CD14-positive monocyte (primary cell): Measurements from ENCODE around the gene OTULIN. TPM values are rescaled to one million over a fixed set of nuclear protein-coding genes. Genes with fewer than 3 reads are reported as not detected.

Experiments
- DNase-seq, 3 donors: peaks; one replicate each; pipeline ENCODE4 v3.0.0-alpha.2; 2011 to 2022
- H2AFZ ChIP-seq: 2 replicates; pipeline ENCODE4 v1.6.0; 2012; ENCODE audit warnings: mild to moderate bottlenecking, low read depth, low read length, inconsistent platforms; ENCODE audit not compliant: insufficient read depth, poor library complexity, severe bottlenecking
- H3K27ac ChIP-seq, 2 donors: 1 replicate in 1 of 2; 2 replicates in 1 of 2; pipeline ENCODE4 v1.5.1; 2012 to 2013; ENCODE audit warnings: low read length in 2 of 2, control low read depth in 1 of 2, inconsistent platforms in 1 of 2, low read depth in 1 of 2, mild to moderate bottlenecking in 1 of 2
- H3K27me3 ChIP-seq, 2 donors: one replicate each; pipeline versions ENCODE4 v1.6.0 to v1.6.1; 2011 to 2013; ENCODE audit warnings: low read length in 2 of 2; ENCODE audit not compliant: control insufficient read depth in 2 of 2, insufficient read depth in 2 of 2
- H3K36me3 ChIP-seq, 2 donors: replicated peaks in 1 of 2; 1 replicate in 1 of 2; 2 replicates in 1 of 2; pipeline versions ENCODE4 v1.5.1 to v1.6.1; 2012 to 2013; ENCODE audit warnings: low read length in 2 of 2, control low read depth in 1 of 2, inconsistent platforms in 1 of 2, mild to moderate bottlenecking in 1 of 2; ENCODE audit not compliant: insufficient read depth in 2 of 2, control insufficient read depth in 1 of 2
- H3K4me1 ChIP-seq, 2 donors: 1 replicate in 1 of 2; 2 replicates in 1 of 2; pipeline versions ENCODE4 v1.5.1 to v1.6.1; 2012 to 2013; ENCODE audit warnings: low read length in 2 of 2, control low read depth in 1 of 2, inconsistent platforms in 1 of 2, mild to moderate bottlenecking in 1 of 2, moderate library complexity in 1 of 2; ENCODE audit not compliant: insufficient read depth in 2 of 2, control insufficient read depth in 1 of 2
- H3K4me2 ChIP-seq: replicated peaks from 2 replicates; pipeline ENCODE3; 2012; ENCODE audit warnings: low read length, moderate library complexity, mild to moderate bottlenecking; ENCODE audit not compliant: poor library complexity, severe bottlenecking; ENCODE audit errors: extremely low read depth
- H3K4me3 ChIP-seq, 3 experiments: fragments of 200-600 bp in 1 of 3; sonication (generic) in 1 of 3; replicated peaks in 1 of 3; 1 replicate in 2 of 3; 2 replicates in 1 of 3; pipeline ENCODE4 v1.5.1; 2011 to 2013; ENCODE audit warnings: low read length in 3 of 3, mild to moderate bottlenecking in 3 of 3, control low read depth in 2 of 3, low read depth in 2 of 3, inconsistent platforms in 1 of 3, moderate library complexity in 1 of 3
- H3K79me2 ChIP-seq: 2 replicates; pipeline ENCODE4 v1.6.0; 2012; ENCODE audit warnings: mild to moderate bottlenecking, control low read depth, inconsistent platforms, low read length, moderate library complexity; ENCODE audit not compliant: insufficient read depth
- H3K9ac ChIP-seq: 2 replicates; pipeline ENCODE4 v1.6.0; 2017; ENCODE audit warnings: low read length, mild to moderate bottlenecking; ENCODE audit not compliant: insufficient read depth, poor library complexity, severe bottlenecking
- H3K9me3 ChIP-seq, 2 donors: replicated peaks in 1 of 2; 1 replicate in 1 of 2; 2 replicates in 1 of 2; pipeline versions ENCODE4 v1.5.1 to v1.6.1; 2012 to 2013; ENCODE audit warnings: low read length in 2 of 2, control low read depth in 1 of 2; ENCODE audit not compliant: control insufficient read depth in 1 of 2, insufficient read depth in 1 of 2
- H4K20me1 ChIP-seq: 2 replicates; pipeline ENCODE4 v1.6.0; 2012; ENCODE audit warnings: mild to moderate bottlenecking, low read length, control low read depth, moderate library complexity; ENCODE audit not compliant: insufficient read depth
- H3K27ac Mint-ChIP-seq, 7 donors: one replicate each; pipeline ENCODE4 v1.8.0; 2020; ENCODE audit warnings: mild to moderate bottlenecking in 7 of 7, mixed read lengths in 7 of 7, moderate library complexity in 6 of 7, inconsistent platforms in 2 of 7
- H3K27me3 Mint-ChIP-seq, 3 donors: one replicate each; pipeline ENCODE4 v1.8.0; 2021 to 2022; ENCODE audit warnings: low read depth in 3 of 3, mild to moderate bottlenecking in 3 of 3, mixed read lengths in 3 of 3, moderate library complexity in 3 of 3, inconsistent platforms in 1 of 3
- H3K36me3 Mint-ChIP-seq, 2 donors: one replicate each; pipeline ENCODE4 v1.8.0; 2020; ENCODE audit warnings: mixed read lengths in 2 of 2, inconsistent platforms in 1 of 2, mild to moderate bottlenecking in 1 of 2
- H3K4me1 Mint-ChIP-seq: one replicate; pipeline ENCODE4 v1.8.0; 2020; ENCODE audit warnings: mild to moderate bottlenecking, mixed read lengths
- H3K4me3 Mint-ChIP-seq, 2 donors: one replicate each; pipeline ENCODE4 v1.8.0; 2020; ENCODE audit warnings: mild to moderate bottlenecking in 2 of 2, mixed read lengths in 2 of 2, moderate library complexity in 1 of 2
- H3K9me3 Mint-ChIP-seq, 7 donors: one replicate each; pipeline ENCODE4 v1.8.0; 2020 to 2022; ENCODE audit warnings: mixed read lengths in 7 of 7, mild to moderate bottlenecking in 6 of 7, moderate library complexity in 6 of 7, inconsistent platforms in 2 of 7
- WGBS: methylation state at CpG from one replicate; pipeline ENCODE4 v1.1.5; 2013; ENCODE audit warnings: missing lambda C conversion rate; ENCODE audit not compliant: insufficient coverage; 5-methylcytosine and 5-hydroxymethylcytosine counted together
- intact Hi-C, 2 donors: fragments of 100-400 bp; cut with micrococcal nuclease; formaldehyde crosslinking; loops; one replicate each; pipeline versions ENCODE4 v1.15.0 to v1.15.1; 2023
- polyA plus RNA-seq, 3 donors: library from polyadenylated mRNA; depleted of rRNA in 1 of 3; unstranded in 2 of 3; stranded (reverse) in 1 of 3; fragments of 300-500 nt in 2 of 3; fragments of >200 nt in 1 of 3; fragmentation: Illumina TruSeq in 2 of 3; gene quantifications; 1 replicate in 2 of 3; 2 replicates in 1 of 3; pipeline ENCODE4 v1.2.3, GENCODE V29; 2012 to 2021
- TF ChIP-seq, protein P1 (sequence below): fragments of 200-600 bp; IDR thresholded peaks from one replicate; pipeline ENCODE4 v1.8.0; 2022; ENCODE audit warnings: antibody characterized with exemption, mild to moderate bottlenecking

OTULIN gene
- polyA plus RNA-seq, 3 donors: 13.7 to 14.2 (median 14.0) TPM

- intact Hi-C loops: no loop called here
- H3K36me3 ChIP-seq: no peaks in the 10 kb centered on the region
- H3K27ac Mint-ChIP-seq: peak overlapping the region in 1 of 7 donors; percentile 10
Observed at GRCh38 chr5:14730881-14731280, 66.4 kb downstream of the OTULIN start.

GRCh38 chr5:14732991-14733390 lies 68.5 kb downstream of the OTULIN start:
- Mint-ChIP-seq H3K36me3 (peaks cover 4 to 13% of the 10 kb centered on the region in 2 donors), H3K4me1 (peaks cover 14% of the 10 kb centered on the region)

More at GRCh38 chr5:14730881-14731280, 66.4 kb downstream of the OTULIN start:
- H3K4me3 Mint-ChIP-seq: no peak overlapping the region
- peaks cover 0 to 2% (median 0%) of the 10 kb centered on the region in 3 donors for H3K27me3 Mint-ChIP-seq
- peaks cover 2 to 13% of the 10 kb centered on the region in 2 donors for H3K36me3 Mint-ChIP-seq
- no peaks in the 10 kb centered on the region for H4K20me1 ChIP-seq
- no peaks in the 10 kb centered on the region for H3K9me3 Mint-ChIP-seq
- H2AFZ ChIP-seq: no peak overlapping the region
- H3K79me2 ChIP-seq: no peaks in the 10 kb centered on the region
- peaks cover 7% of the 10 kb centered on the region for H3K4me1 Mint-ChIP-seq
- H3K27me3 ChIP-seq: no peaks in the 10 kb centered on the region
- H3K4me1 ChIP-seq: peaks cover 0 to under 1% of the 10 kb centered on the region in 2 donors
- no peak overlapping the region for H3K4me3 ChIP-seq
- H3K9me3 ChIP-seq: no peaks in the 10 kb centered on the region
- no peak overlapping the region for H3K4me2 ChIP-seq
- WGBS: 82% methylated on average over 15 of the region's 15 CpGs
- TF ChIP-seq, protein P1, sequence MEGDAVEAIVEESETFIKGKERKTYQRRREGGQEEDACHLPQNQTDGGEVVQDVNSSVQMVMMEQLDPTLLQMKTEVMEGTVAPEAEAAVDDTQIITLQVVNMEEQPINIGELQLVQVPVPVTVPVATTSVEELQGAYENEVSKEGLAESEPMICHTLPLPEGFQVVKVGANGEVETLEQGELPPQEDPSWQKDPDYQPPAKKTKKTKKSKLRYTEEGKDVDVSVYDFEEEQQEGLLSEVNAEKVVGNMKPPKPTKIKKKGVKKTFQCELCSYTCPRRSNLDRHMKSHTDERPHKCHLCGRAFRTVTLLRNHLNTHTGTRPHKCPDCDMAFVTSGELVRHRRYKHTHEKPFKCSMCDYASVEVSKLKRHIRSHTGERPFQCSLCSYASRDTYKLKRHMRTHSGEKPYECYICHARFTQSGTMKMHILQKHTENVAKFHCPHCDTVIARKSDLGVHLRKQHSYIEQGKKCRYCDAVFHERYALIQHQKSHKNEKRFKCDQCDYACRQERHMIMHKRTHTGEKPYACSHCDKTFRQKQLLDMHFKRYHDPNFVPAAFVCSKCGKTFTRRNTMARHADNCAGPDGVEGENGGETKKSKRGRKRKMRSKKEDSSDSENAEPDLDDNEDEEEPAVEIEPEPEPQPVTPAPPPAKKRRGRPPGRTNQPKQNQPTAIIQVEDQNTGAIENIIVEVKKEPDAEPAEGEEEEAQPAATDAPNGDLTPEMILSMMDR: no peak
- no peak for DNase-seq
- H3K27ac ChIP-seq: no peak overlapping the region
- no peak overlapping the region for H3K9ac ChIP-seq

More at GRCh38 chr5:14732991-14733390, 68.5 kb downstream of the OTULIN start:
- H4K20me1 ChIP-seq: no peaks in the 10 kb centered on the region
- no peak for DNase-seq
- Mint-ChIP-seq H3K4me3 (no peak overlapping the region), H3K27ac (peak overlapping the region in 1 of 7 donors; percentile 1), H3K9me3 (peaks cover 0 to 3% (median 0%) of the 10 kb centered on the region in 7 donors), H3K27me3 (no peaks in the 10 kb centered on the region)
- H2AFZ ChIP-seq: no peak overlapping the region
- intact Hi-C loops: no loop called here
- H3K79me2 ChIP-seq: no peaks in the 10 kb centered on the region
- 100% methylated on average over 3 of the region's 6 CpGs for WGBS
- H3K4me2 ChIP-seq: no peak overlapping the region
- H3K27me3 ChIP-seq: no peaks in the 10 kb centered on the region
- no peaks in the 10 kb centered on the region for H3K36me3 ChIP-seq
- TF ChIP-seq, protein P1: no peak
- no peak overlapping the region for H3K9ac ChIP-seq
- no peak overlapping the region for H3K27ac ChIP-seq
- H3K4me3 ChIP-seq: no peak overlapping the region
- H3K4me1 ChIP-seq: peaks cover 0 to 3% of the 10 kb centered on the region in 2 donors
- H3K9me3 ChIP-seq: no peaks in the 10 kb centered on the region
